Vagina (tissue), 2 donors: ENCODE measurements around the gene CASD1. TPM values are rescaled to one million over a fixed set of nuclear protein-coding genes. Genes with fewer than 3 reads are reported as not detected.

Experiments
- DNase-seq, 2 donors: peaks; one replicate each; pipeline ENCODE4 v3.0.0-alpha.2; 2017; ENCODE audit errors: extremely low spot score in 2 of 2
- H3K27ac ChIP-seq: fragments of 200-600 bp; sonication (generic); one replicate; pipeline ENCODE4 v1.5.1; 2019
- H3K27me3 ChIP-seq: fragments of 200-600 bp; sonication (generic); one replicate; pipeline ENCODE4 v1.5.1; 2019
- H3K36me3 ChIP-seq, 2 donors: fragments of 200-600 bp; sonication (generic); one replicate each; pipeline ENCODE4 v1.5.1; 2017 to 2019
- H3K4me1 ChIP-seq: fragments of 200-600 bp; sonication (generic); one replicate; pipeline ENCODE4 v1.5.1; 2019
- H3K4me3 ChIP-seq, 2 donors: fragments of 200-600 bp; sonication (generic); 1 replicate in 1 of 2; 2 replicates in 1 of 2; pipeline ENCODE4 v1.5.1; 2016 to 2019
- H3K9me3 ChIP-seq: fragments of 200-600 bp; sonication (generic); one replicate; pipeline ENCODE4 v1.5.1; 2019
- POLR2A ChIP-seq, 2 donors: fragments of 450-650 bp; IDR thresholded peaks; one replicate each; pipeline ENCODE4 v1.6.1; 2017; ENCODE audit warnings: antibody characterized with exemption in 2 of 2, mild to moderate bottlenecking in 2 of 2, moderate library complexity in 2 of 2
- POLR2AphosphoS5 ChIP-seq, 2 donors: sonication (generic); formaldehyde crosslinking; IDR thresholded peaks; one replicate each; pipeline ENCODE4 v1.9.0; 2017; ENCODE audit warnings: antibody characterized with exemption in 2 of 2, mild to moderate bottlenecking in 2 of 2, low read depth in 1 of 2; ENCODE audit not compliant: insufficient read depth in 1 of 2
- intact Hi-C: fragments of 100-400 bp; cut with DNase I; formaldehyde crosslinking; loops from one replicate; pipeline ENCODE4 v1.15.1; 2023
- small RNA-seq: library from RNA; depleted of rRNA; stranded (forward); fragments of <200 nt; gene quantifications from one replicate; pipeline ENCODE3, GENCODE V24; 2016
- total RNA-seq: library from RNA; depleted of rRNA; stranded (reverse); fragments of >200 nt; gene quantifications from one replicate; pipeline ENCODE4 v1.2.3, GENCODE V29; 2016
- TF ChIP-seq, protein P1 (sequence below), 3 experiments: fragments of 450-650 bp in 2 of 3; fragments of 200-600 bp in 1 of 3; sonication (generic) in 1 of 3; IDR thresholded peaks; one replicate each; pipeline ENCODE4 v1.5.1; 2017 to 2019; ENCODE audit warnings: antibody characterized with exemption in 3 of 3, mild to moderate bottlenecking in 2 of 3, moderate library complexity in 2 of 3

The CASD1 gene
- total RNA-seq, 1 donor from 2014 or later: 17.7 TPM

DNA sequence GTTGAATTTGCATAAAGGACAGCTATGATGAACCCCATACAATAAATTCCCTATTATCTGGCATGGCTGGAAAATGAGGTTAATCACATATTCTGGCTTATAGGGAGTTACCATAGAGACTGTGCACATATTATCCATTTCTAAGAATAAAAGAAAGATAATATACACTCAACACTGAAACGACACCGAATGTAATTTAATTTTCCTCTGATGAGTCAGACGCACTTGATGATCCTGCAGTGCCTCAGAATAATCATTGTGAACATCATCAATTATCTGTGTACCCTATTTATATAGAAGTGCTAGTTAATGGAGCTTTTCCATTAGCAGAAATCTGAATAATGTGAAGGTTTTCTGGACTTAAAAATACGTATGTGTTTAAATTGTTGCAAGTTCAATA lies 86.1 kb downstream of the CASD1 start:
- H3K4me3 ChIP-seq: no peak overlapping the region
- H3K27ac ChIP-seq: no peak overlapping the region
- H3K4me1 ChIP-seq: no peaks in the 10 kb centered on the region
- no peaks in the 10 kb centered on the region for H3K27me3 ChIP-seq
- no peaks in the 10 kb centered on the region for H3K9me3 ChIP-seq
- DNase-seq: no peak
- TF ChIP-seq POLR2AphosphoS5 (IDR thresholded peaks at IDR 0.05; ENCODE audit: insufficient read depth in 1 of 2, low read depth in 1 of 2) (no peak), POLR2A (IDR thresholded peaks at IDR 0.05) (no peak)
- TF ChIP-seq, protein P1, sequence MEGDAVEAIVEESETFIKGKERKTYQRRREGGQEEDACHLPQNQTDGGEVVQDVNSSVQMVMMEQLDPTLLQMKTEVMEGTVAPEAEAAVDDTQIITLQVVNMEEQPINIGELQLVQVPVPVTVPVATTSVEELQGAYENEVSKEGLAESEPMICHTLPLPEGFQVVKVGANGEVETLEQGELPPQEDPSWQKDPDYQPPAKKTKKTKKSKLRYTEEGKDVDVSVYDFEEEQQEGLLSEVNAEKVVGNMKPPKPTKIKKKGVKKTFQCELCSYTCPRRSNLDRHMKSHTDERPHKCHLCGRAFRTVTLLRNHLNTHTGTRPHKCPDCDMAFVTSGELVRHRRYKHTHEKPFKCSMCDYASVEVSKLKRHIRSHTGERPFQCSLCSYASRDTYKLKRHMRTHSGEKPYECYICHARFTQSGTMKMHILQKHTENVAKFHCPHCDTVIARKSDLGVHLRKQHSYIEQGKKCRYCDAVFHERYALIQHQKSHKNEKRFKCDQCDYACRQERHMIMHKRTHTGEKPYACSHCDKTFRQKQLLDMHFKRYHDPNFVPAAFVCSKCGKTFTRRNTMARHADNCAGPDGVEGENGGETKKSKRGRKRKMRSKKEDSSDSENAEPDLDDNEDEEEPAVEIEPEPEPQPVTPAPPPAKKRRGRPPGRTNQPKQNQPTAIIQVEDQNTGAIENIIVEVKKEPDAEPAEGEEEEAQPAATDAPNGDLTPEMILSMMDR (IDR thresholded peaks at IDR 0.05): no peak
- peaks cover 0 to 3% of the 10 kb centered on the region in 2 donors for H3K36me3 ChIP-seq
- intact Hi-C loops: no loop called here

DNA sequence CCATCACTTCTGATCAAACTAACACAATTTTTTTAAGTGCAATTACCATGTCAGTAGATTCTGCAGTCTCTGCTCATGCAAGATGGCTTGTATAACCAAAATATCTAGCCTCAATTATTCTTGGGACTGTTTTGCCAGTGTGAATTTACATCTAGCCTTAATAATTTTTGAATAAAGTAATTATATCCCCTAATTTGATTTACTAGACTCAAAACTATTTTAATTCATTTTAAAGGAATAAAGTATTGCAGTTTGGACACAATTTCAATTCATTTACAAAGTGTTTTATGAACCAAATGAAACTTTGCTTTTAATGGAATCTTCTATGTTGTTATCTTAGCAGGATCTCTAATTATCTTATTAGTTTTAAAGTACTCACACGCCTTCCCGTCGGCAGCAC lies 90.7 kb downstream of the CASD1 start:
- H3K27me3 ChIP-seq: no peaks in the 10 kb centered on the region
- H3K27ac ChIP-seq: no peak overlapping the region
- intact Hi-C loops: no loop called here
- H3K4me1 ChIP-seq: no peaks in the 10 kb centered on the region
- peaks cover 0 to 3% of the 10 kb centered on the region in 2 donors for H3K36me3 ChIP-seq
- no peak overlapping the region for H3K4me3 ChIP-seq
- no peak for TF ChIP-seq POLR2A (IDR thresholded peaks at IDR 0.05)
- no peak for TF ChIP-seq POLR2AphosphoS5 (IDR thresholded peaks at IDR 0.05; ENCODE audit: insufficient read depth in 1 of 2, low read depth in 1 of 2)
- TF ChIP-seq, protein P1 (IDR thresholded peaks at IDR 0.05): no peak
- no peaks in the 10 kb centered on the region for H3K9me3 ChIP-seq
- DNase-seq: no peak

DNA sequence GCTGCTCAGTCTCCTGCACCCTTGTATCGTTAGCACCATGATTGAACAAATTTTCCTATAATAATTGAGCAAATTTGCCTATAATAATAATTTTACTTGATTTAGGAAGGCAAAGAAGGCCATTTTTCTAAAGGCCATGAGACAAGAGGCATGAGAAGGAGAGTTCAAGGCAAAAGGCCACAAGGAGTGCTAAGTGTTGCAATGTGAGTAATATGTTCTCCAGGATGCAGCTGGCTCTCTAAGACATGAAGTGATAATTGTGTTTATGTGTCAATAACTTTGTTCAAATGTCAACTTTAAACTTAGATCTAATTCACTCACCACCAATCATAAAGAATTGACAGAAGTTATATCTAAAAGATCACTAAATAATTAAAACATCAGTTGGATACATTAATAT lies 92.6 kb downstream of the CASD1 start:
- Histone ChIP-seq H3K4me1 (no peaks in the 10 kb centered on the region), H3K36me3 (peaks cover 0 to 3% of the 10 kb centered on the region in 2 donors), H3K27ac (no peak overlapping the region), H3K9me3 (no peaks in the 10 kb centered on the region), H3K27me3 (no peaks in the 10 kb centered on the region), H3K4me3 (no peak overlapping the region)
- intact Hi-C loops: no loop called here
- TF ChIP-seq POLR2A (IDR thresholded peaks at IDR 0.05) (no peak), POLR2AphosphoS5 (IDR thresholded peaks at IDR 0.05; ENCODE audit: insufficient read depth in 1 of 2, low read depth in 1 of 2) (no peak)
- TF ChIP-seq, protein P1 (IDR thresholded peaks at IDR 0.05): no peak
- DNase-seq: no peak

DNA sequence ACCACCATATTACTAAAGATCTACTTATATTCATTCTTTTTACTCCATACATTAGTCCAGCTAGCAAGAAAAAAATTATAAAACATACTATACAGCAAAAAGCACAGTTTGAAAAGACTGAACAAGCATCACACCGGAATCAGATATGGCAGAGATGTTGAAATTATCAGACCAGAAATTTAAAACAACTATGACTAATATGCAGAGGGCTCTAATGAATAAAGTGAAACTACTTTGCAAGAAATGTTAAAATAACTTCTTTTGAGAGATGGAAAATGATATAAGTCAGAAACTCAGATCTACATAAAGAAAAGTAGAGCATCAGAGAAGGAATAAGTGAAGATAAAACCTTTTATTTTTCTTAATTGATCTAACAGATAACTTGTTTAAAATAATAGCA lies 95.4 kb downstream of the CASD1 start:
- intact Hi-C loops: no loop called here
- no peaks in the 10 kb centered on the region for H3K9me3 ChIP-seq
- no peaks in the 10 kb centered on the region for H3K36me3 ChIP-seq
- TF ChIP-seq POLR2A (IDR thresholded peaks at IDR 0.05) (no peak), POLR2AphosphoS5 (IDR thresholded peaks at IDR 0.05; ENCODE audit: insufficient read depth in 1 of 2, low read depth in 1 of 2) (no peak)
- TF ChIP-seq, protein P1 (IDR thresholded peaks at IDR 0.05): no peak
- DNase-seq: no peak
- no peak overlapping the region for H3K4me3 ChIP-seq
- H3K27ac ChIP-seq: no peak overlapping the region
- no peaks in the 10 kb centered on the region for H3K4me1 ChIP-seq
- no peaks in the 10 kb centered on the region for H3K27me3 ChIP-seq

Small RNAs within 50 kb of the gene (small RNA-seq; reads per million reads assigned to genes)
- gene RNU6-1328P: not detected

Other genes with a start within 250 kb of the CASD1 start
- 199 TPM for gene COL1A2, start 114.9 kb upstream of the CASD1 start, total RNA-seq
- 84.0 TPM for gene SGCE, start 146.3 kb downstream of the CASD1 start, total RNA-seq